Retinal pigment epithelial cell (primary cell): Measurements from ENCODE around the gene KIF26B.

Source experiments
- DNase-seq: peaks from one replicate; pipeline ENCODE4 v3.0.0-alpha.2; 2010; ENCODE audit warnings: low read depth
- H3K4me3 ChIP-seq: 2 replicates; pipeline ENCODE4 v1.5.1; 2011; ENCODE audit warnings: mild to moderate bottlenecking, low read length, control low read depth, moderate library complexity
- TF ChIP-seq, protein P1 (sequence below): conservative IDR thresholded peaks from 2 replicates; pipeline ENCODE4 v1.5.1; 2011; ENCODE audit warnings: low read depth, low read length, control low read depth, inconsistent platforms

The KIF26B gene

DNA sequence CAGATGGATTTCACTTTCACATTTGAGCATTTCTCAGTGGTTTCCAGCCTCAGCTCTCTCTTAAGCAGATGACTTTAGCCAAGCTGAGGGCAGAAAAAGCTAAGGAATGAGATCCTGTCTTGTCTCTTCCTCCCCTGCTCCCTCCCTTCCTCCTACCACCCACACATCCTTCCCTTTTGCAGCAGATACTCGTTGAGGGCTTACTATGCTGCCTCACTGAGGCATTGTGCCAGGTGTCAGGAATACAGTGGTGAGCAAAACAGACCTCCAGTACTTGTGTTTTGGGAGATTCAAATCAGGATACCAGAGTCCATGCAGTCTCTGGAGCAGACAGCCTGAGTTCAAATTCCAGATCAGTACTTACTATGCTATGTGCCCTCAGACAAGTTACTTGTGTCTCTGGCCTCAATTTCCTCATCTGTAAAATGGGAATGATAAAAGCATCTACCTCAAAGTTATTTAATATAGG lies 43.2 kb downstream of the KIF26B start:
- TF ChIP-seq, protein P1, sequence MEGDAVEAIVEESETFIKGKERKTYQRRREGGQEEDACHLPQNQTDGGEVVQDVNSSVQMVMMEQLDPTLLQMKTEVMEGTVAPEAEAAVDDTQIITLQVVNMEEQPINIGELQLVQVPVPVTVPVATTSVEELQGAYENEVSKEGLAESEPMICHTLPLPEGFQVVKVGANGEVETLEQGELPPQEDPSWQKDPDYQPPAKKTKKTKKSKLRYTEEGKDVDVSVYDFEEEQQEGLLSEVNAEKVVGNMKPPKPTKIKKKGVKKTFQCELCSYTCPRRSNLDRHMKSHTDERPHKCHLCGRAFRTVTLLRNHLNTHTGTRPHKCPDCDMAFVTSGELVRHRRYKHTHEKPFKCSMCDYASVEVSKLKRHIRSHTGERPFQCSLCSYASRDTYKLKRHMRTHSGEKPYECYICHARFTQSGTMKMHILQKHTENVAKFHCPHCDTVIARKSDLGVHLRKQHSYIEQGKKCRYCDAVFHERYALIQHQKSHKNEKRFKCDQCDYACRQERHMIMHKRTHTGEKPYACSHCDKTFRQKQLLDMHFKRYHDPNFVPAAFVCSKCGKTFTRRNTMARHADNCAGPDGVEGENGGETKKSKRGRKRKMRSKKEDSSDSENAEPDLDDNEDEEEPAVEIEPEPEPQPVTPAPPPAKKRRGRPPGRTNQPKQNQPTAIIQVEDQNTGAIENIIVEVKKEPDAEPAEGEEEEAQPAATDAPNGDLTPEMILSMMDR: no peak
- no peak for DNase-seq
- H3K4me3 ChIP-seq: no peak overlapping the region

DNA sequence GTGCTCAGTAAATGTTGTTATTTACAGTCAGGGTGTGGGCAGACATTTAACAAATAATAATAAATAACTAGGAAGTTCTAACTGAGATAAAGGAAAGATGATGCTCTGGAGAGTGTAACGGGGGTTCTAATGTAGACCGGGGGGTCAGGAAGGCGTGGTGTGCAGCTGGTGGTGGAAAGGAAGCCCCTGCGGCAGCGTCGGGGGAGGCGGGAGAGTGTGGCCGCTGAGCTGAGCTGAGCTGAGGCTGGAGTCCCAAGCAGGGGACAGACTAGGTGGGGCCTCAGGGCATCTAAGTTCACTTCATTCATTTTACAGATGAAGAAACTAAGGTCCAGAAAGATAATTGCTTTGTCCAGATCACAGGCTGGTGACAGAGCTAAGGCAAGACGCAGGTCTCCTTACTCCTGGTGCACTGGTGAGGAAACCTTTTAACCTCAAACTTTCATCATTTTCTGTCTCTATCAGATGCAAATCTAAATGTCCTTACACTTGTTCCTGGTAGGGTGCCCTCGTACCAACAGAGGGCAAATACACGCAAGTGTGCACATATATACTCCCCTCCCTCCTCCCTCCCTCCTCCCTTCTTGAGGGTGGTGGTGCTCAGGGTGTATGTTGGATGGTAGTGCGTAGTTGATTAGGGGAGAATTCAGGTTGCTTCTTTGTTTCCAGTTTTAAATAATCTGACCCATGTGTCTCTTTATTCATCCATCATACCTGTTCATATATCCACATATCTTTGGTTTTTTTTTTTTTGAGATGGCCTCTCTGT lies 44.1 kb downstream of the KIF26B start:
- no peak overlapping the region for H3K4me3 ChIP-seq
- TF ChIP-seq, protein P1: no peak
- no peak for DNase-seq

DNA sequence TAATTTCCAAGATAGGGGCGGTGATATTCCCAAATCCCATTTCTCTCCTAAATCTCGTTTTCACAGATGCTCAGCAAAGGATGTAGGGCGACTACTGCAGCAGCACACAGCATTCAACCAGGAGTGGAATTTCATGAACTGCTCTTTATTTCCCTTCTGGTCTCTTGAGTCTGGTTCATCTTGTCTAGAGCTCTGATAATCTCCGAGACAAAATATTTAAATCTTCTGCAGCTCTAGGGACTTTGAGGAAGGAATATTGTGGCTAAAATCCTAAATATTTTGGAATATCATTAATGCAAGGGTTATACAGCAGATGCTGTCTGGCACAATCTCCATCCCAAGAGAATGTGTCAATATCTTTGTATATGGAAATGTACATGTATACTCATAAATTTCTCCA lies 45.4 kb downstream of the KIF26B start:
- no peak for DNase-seq
- TF ChIP-seq, protein P1: no peak
- H3K4me3 ChIP-seq: no peak overlapping the region

DNA sequence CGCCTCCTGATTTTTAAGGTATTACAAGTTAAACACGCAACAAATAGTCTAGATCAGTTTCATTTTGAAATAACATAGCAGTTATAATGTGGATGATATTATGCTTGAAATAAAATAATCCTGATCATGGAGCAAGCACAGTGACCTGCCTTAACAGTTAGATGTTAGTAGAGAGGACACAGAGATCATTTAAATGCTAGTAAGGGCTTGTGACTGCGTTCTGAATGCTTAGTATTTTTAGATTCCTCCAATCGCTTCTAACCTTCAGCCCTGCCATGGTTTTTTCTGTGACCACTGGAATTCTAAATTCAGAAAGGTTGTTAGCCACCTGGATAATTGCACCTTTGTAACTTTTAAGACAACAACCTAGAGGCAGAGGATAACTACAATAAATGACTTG lies 46.4 kb downstream of the KIF26B start:
- TF ChIP-seq, protein P1: no peak

DNA sequence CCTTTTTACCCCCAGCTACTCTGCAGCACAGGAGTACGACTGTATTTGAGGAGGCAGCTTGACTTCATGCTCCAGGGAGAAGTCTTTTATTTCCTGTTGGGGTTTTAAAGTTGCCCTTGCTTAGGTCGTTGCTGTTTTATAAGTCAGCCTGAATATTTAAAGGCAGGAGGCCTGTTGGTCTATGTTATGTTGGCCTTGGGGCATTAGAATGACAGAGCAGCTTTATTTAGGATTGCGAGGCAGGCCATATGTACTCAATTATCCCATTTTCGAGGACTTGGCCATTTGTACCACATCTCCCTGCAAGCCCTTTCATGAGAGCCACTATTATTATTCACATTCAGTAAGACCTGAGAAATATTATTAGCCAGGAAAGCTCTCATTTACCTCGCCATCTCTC lies 47.0 kb downstream of the KIF26B start:
- TF ChIP-seq, protein P1: no peak
- H3K4me3 ChIP-seq: no peak overlapping the region
- DNase-seq: no peak

More for the DNA sequence above, 46.4 kb downstream of the KIF26B start:
- no peak overlapping the region for H3K4me3 ChIP-seq
- DNase-seq: no peak

DNA sequence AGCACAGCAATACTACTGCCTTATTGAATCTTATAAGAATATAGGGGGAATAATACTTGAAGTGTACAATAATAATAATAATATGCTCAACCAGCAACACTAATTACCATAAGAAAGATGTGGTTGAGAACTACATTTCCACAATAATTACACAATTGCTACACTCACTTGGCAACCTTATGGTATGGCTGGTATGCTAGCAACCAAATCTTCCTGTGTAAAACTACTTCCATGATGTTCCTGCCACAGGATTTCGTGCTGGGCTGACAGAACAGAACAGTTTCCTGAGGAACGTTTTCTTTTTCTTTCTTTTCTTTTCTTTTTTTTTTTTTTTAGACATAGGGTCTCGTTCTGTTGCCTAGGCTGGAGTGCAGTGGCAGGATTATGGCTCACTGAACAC lies 50.6 kb downstream of the KIF26B start:
- no peak for DNase-seq
- no peak overlapping the region for H3K4me3 ChIP-seq
- TF ChIP-seq, protein P1: no peak

DNA sequence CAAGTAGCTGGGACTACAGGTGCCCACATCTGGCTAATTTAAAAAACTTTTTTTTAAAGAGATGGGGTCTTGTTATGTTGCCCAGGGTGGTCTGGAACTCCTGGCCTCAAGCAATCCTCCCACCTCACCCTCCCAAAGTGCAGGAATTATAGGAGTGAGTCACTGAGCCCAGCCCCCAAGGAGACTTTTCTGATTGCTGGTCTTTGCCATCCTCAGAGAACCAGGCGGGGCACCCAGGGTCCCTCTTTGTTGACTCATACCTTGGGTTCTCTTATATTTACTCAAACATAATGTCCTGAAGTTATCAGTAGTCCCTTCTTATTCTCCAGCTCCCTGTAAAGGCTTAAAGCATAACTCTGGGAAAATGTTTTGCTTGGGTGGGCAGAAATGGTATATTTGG lies 51.1 kb downstream of the KIF26B start:
- DNase-seq: no peak
- H3K4me3 ChIP-seq: no peak overlapping the region
- TF ChIP-seq, protein P1: no peak
